OCI-LY1 (cell line): ENCODE measurements around the gene CH25H.
"Not testable (repeated sequence)": the region's sequence is repeated elsewhere in the genome, so short reads cannot be mapped to it uniquely, and the experiment has no call there.

Source experiments
- H2AFZ ChIP-seq: fragments of 200-600 bp; sonication (generic), shearing (Covaris generic); 2 replicates; pipeline ENCODE4 v1.6.0; 2014; ENCODE audit warnings: antibody characterized with exemption, mild to moderate bottlenecking, low read length
- H3F3A ChIP-seq: fragments of 200-600 bp; sonication (generic), shearing (Covaris generic); 2 replicates; pipeline ENCODE4 v1.6.0; 2014; ENCODE audit warnings: mild to moderate bottlenecking, antibody characterized with exemption, low read length, moderate library complexity; ENCODE audit not compliant: insufficient read depth
- H3K27ac ChIP-seq: fragments of 200-600 bp; sonication (generic); 2 replicates; pipeline ENCODE4 v1.5.1; 2014; ENCODE audit warnings: low read length, mixed run types, mild to moderate bottlenecking, low read depth; ENCODE audit not compliant: poor library complexity, severe bottlenecking
- H3K27me3 ChIP-seq: fragments of 200-600 bp; sonication (generic); 2 replicates; pipeline ENCODE4 v1.6.0; 2014; ENCODE audit warnings: antibody characterized with exemption, mild to moderate bottlenecking, low read length, moderate library complexity; ENCODE audit not compliant: insufficient read depth
- H3K36me3 ChIP-seq: fragments of 200-600 bp; sonication (generic); 2 replicates; pipeline ENCODE4 v1.6.1; 2014; ENCODE audit warnings: mild to moderate bottlenecking, antibody characterized with exemption, low read length, moderate library complexity, mixed read lengths; ENCODE audit not compliant: insufficient read depth
- H3K4me1 ChIP-seq: fragments of 200-600 bp; sonication (generic); 2 replicates; pipeline ENCODE4 v1.5.1; 2014; ENCODE audit warnings: mild to moderate bottlenecking, low read length, moderate library complexity; ENCODE audit not compliant: insufficient read depth, severe bottlenecking
- H3K4me2 ChIP-seq: fragments of 200-600 bp; sonication (generic), shearing (Covaris generic); 2 replicates; pipeline ENCODE4 v1.6.1; 2014; ENCODE audit warnings: low read length
- H3K4me3 ChIP-seq: fragments of 200-600 bp; sonication (generic); 2 replicates; pipeline ENCODE4 v1.5.1; 2014; ENCODE audit warnings: low read length, low read depth, mild to moderate bottlenecking, mixed read lengths; ENCODE audit not compliant: poor library complexity, severe bottlenecking
- H3K79me2 ChIP-seq: fragments of 200-600 bp; shearing (Covaris generic); 2 replicates; pipeline ENCODE4 v1.6.1; 2016; ENCODE audit warnings: mixed run types, low read length, mixed read lengths; ENCODE audit not compliant: insufficient read depth
- H3K9ac ChIP-seq: fragments of 200-600 bp; sonication (generic), shearing (Covaris generic); 2 replicates; pipeline ENCODE4 v1.6.1; 2014; ENCODE audit warnings: mild to moderate bottlenecking, low read length, mixed read lengths
- H3K9me2 ChIP-seq: fragments of 200-600 bp; sonication (generic), shearing (Covaris generic); 2 replicates; pipeline ENCODE4 v1.6.1; 2014; ENCODE audit warnings: low read depth, mild to moderate bottlenecking, low read length, mixed read lengths
- H3K9me3 ChIP-seq: fragments of 200-600 bp; shearing (Covaris generic); 2 replicates; pipeline ENCODE4 v1.6.1; 2014; ENCODE audit warnings: low read length, mixed read lengths
- H4K20me1 ChIP-seq: fragments of 200-600 bp; sonication (generic), shearing (Covaris generic); 2 replicates; pipeline ENCODE4 v1.6.0; 2016; ENCODE audit warnings: mild to moderate bottlenecking, low read length; ENCODE audit not compliant: insufficient read depth
- EZH2 ChIP-seq: fragments of 200-600 bp; sonication (generic), shearing (Covaris generic); IDR thresholded peaks from 2 replicates; pipeline ENCODE4 v1.8.0; 2017; ENCODE audit warnings: borderline replicate concordance, mixed run types, mild to moderate bottlenecking, antibody characterized with exemption, low read length, moderate library complexity, mixed read lengths
- TF ChIP-seq, protein P1 (sequence below): fragments of 200-600 bp; sonication (generic), shearing (Covaris generic); IDR thresholded peaks from 2 replicates; pipeline ENCODE4 v1.5.1; 2017; ENCODE audit warnings: mild to moderate bottlenecking, antibody characterized with exemption, low read length, moderate library complexity, mixed read lengths

The CH25H gene

DNA sequence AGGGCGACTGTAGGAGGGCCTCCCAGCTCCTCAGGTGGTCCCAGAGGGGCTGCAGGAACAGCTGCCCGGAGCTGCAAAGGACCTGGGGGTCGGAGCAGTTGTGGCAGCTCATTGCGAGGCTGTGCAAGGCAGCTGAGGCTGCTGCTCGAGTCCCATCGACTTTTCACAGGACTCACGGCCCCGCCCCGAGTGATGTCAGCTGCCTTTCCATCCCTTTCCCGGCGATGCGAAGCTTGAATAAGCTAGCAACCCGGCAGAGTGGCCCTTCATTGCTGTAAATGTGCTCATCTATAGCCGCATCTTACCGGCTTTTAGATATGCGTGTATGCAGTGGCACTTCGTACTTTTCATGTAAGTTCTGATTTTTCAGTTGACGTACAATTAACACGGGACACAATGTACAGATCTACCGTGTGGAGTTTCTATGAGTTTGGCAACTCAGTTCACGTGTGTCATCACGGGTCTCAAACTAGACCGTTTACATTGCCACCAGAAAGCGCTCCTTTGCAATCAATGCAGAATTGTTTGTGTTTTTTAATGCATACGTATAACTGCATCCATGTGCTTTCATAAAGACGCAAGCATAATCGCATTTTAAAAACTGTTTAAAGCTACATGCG is at the start of gene CH25H:
TSS of gene CH25H (minus strand) at position 137 of the 620 bp plus-strand sequence. CDS start at position 112, 25 bp downstream.
- no peak within 1 kb of the TSS for H2AFZ ChIP-seq
- H3K9me3 ChIP-seq: no peaks in the 10 kb centered on the region
- H4K20me1 ChIP-seq: no peaks in the 10 kb centered on the region
- H3K36me3 ChIP-seq: no peaks in the 10 kb centered on the region
- no peak within 1 kb of the TSS for H3K4me3 ChIP-seq
- no peak within 1 kb of the TSS for H3K9ac ChIP-seq
- H3K27ac ChIP-seq: no peak within 1 kb of the TSS
- TF ChIP-seq, protein P1, sequence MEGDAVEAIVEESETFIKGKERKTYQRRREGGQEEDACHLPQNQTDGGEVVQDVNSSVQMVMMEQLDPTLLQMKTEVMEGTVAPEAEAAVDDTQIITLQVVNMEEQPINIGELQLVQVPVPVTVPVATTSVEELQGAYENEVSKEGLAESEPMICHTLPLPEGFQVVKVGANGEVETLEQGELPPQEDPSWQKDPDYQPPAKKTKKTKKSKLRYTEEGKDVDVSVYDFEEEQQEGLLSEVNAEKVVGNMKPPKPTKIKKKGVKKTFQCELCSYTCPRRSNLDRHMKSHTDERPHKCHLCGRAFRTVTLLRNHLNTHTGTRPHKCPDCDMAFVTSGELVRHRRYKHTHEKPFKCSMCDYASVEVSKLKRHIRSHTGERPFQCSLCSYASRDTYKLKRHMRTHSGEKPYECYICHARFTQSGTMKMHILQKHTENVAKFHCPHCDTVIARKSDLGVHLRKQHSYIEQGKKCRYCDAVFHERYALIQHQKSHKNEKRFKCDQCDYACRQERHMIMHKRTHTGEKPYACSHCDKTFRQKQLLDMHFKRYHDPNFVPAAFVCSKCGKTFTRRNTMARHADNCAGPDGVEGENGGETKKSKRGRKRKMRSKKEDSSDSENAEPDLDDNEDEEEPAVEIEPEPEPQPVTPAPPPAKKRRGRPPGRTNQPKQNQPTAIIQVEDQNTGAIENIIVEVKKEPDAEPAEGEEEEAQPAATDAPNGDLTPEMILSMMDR: no peak
- TF ChIP-seq EZH2: no peak
- no peaks in the 10 kb centered on the region for H3K79me2 ChIP-seq
- H3K4me2 ChIP-seq: peak within 1 kb of the TSS; percentile 17; the same call in 1 of the 2 replicates
- H3K27me3 ChIP-seq: no peaks in the 10 kb centered on the region
- no peaks in the 10 kb centered on the region for H3K4me1 ChIP-seq
- H3K9me2 ChIP-seq: no peaks in the 10 kb centered on the region
- H3F3A ChIP-seq: no peaks in the 10 kb centered on the region

DNA sequence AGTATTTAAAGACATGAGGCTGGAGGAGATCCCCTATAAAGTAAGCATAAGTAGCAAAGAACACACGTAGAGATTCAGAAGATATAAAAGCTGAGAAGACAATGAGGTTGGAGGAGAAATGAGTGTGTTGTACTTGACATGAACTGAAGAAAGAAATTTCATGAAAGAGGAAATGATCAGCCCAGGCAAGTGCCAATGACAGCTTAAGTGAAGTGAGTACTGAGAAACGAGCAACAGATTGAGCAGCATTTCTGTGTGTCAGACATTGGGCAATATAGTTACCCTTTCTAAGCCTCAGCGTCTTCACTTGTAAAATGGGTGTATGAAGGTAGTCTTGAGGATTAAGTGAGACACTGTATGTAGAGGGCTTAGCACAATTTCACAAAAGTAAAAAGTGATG is 49.2 kb upstream of the CH25H start:
- Histone ChIP-seq H3K4me1 (no peaks in the 10 kb centered on the region), H3K4me2 (no peak overlapping the region), H3K27ac (no peak overlapping the region), H2AFZ (no peak overlapping the region), H3K9me3 (no peaks in the 10 kb centered on the region), H3F3A (no peaks in the 10 kb centered on the region), H3K4me3 (no peak overlapping the region), H3K9me2 (no peaks in the 10 kb centered on the region), H3K27me3 (no peaks in the 10 kb centered on the region), H4K20me1 (no peaks in the 10 kb centered on the region), H3K9ac (no peak overlapping the region), H3K36me3 (no peaks in the 10 kb centered on the region), H3K79me2 (no peaks in the 10 kb centered on the region)
- TF ChIP-seq, protein P1: no peak

DNA sequence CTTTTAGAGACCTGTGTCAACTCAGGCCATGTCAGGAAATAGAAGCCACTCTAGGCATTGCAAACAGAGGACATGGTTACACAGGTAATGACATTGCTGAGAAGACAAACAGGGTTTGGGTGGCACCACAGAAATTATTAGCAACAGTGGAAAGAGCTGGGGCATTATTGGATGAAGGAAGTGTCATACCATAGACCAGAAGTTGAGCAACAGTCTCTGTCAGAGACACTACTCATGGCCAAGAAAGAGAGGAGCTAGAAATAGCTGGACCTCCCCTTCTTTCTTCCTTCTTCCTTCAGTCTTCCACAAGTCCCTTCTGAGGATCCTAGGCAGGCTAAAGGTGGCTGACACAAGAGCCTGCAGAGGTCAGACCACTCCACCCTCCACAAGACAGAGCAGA is 48.7 kb upstream of the CH25H start:
- H3K9me2 ChIP-seq: no peaks in the 10 kb centered on the region
- no peaks in the 10 kb centered on the region for H3K36me3 ChIP-seq
- H2AFZ ChIP-seq: no peak overlapping the region
- no peaks in the 10 kb centered on the region for H3K9me3 ChIP-seq
- no peak overlapping the region for H3K27ac ChIP-seq
- no peaks in the 10 kb centered on the region for H4K20me1 ChIP-seq
- H3K79me2 ChIP-seq: no peaks in the 10 kb centered on the region
- H3K9ac ChIP-seq: no peak overlapping the region
- no peaks in the 10 kb centered on the region for H3F3A ChIP-seq
- no peak for TF ChIP-seq EZH2
- TF ChIP-seq, protein P1: no peak
- no peaks in the 10 kb centered on the region for H3K27me3 ChIP-seq
- H3K4me3 ChIP-seq: no peak overlapping the region
- no peak overlapping the region for H3K4me2 ChIP-seq
- H3K4me1 ChIP-seq: peaks cover 5% of the 10 kb centered on the region

DNA sequence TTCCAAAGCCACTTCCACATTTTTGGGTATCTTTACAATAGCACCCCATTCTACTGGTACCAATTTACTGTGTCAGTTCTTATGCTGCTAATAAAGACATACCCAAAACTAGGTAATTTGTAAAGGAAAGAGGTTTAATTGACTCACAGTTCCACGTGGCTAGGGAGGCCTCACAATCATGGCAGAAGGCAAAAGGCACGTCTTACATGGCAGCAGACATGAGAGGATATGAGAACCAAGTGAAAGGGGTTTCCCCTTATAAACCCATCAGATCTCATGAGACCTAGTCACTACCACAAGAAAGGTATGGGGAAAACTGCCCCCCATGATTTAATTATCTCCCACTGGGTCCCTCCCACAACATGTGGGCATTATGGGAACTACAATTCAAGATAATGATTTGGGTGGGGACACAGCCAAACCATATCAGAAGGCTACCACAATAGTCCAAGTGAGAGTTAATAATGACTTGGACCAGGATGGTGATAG is 48.0 kb upstream of the CH25H start:
- not testable (repeated sequence) for H4K20me1 ChIP-seq, H3K4me1 ChIP-seq, H3F3A ChIP-seq, H3K27me3 ChIP-seq, H3K27ac ChIP-seq, H3K9me2 ChIP-seq, H3K9me3 ChIP-seq, H3K36me3 ChIP-seq, H3K4me3 ChIP-seq, H3K9ac ChIP-seq, H3K79me2 ChIP-seq, H2AFZ ChIP-seq, H3K4me2 ChIP-seq
